ENCODE data around the gene LEP. TPM values are rescaled to one million over a fixed set of nuclear protein-coding genes. Genes with fewer than 3 reads are reported as not detected.

LEP gene
- total RNA-seq (2014; rRNA removed; shearing (Covaris generic)): not detected in 2 replicates

GRCh38 chr7:128240696-128241386, at the start of gene LEP:
LEP (plus strand) TSS chr7:128241278; CDS start chr7:128252019, 10,741 bp downstream.
- H3K27me3 ChIP-seq (ENCODE audit: control insufficient read depth, insufficient read depth, low read length): no peaks in the 10 kb centered on the region
- peak; percentile 39 for DNase-seq

GRCh38 chr7:128192497-128193142, 48.5 kb upstream of the LEP start:
- peak; percentile 66 for DNase-seq
- H3K27me3 ChIP-seq (ENCODE audit: control insufficient read depth, insufficient read depth, low read length): peaks cover 2% of the 10 kb centered on the region
- H3K36me3 ChIP-seq (replicated peaks; ENCODE audit: control insufficient read depth, insufficient read depth, low read length): no peaks in the 10 kb centered on the region
- H3K4me3 ChIP-seq (ENCODE audit: insufficient read depth, low read depth, low read length): peak overlapping the region; percentile 31; the same call in 1 of the 2 replicates

More at GRCh38 chr7:128240696-128241386, at the start of gene LEP:
- Histone ChIP-seq H3K36me3 (replicated peaks; ENCODE audit: control insufficient read depth, insufficient read depth, low read length) (no peaks in the 10 kb centered on the region), H3K4me3 (ENCODE audit: insufficient read depth, low read depth, low read length) (no peak within 1 kb of the TSS)

GRCh38 chr7:128194533-128195282, 46.4 kb upstream of the LEP start:
- H3K27me3 ChIP-seq (ENCODE audit: control insufficient read depth, insufficient read depth, low read length): peaks cover 2% of the 10 kb centered on the region
- H3K36me3 ChIP-seq (replicated peaks; ENCODE audit: control insufficient read depth, insufficient read depth, low read length): no peaks in the 10 kb centered on the region
- DNase-seq: no peak
- H3K4me3 ChIP-seq (ENCODE audit: insufficient read depth, low read depth, low read length): no peak overlapping the region

GRCh38 chr7:128197589-128197988, 43.5 kb upstream of the LEP start:
- Histone ChIP-seq H3K4me3 (ENCODE audit: insufficient read depth, low read depth, low read length) (no peak overlapping the region), H3K36me3 (replicated peaks; ENCODE audit: control insufficient read depth, insufficient read depth, low read length) (no peaks in the 10 kb centered on the region), H3K27me3 (ENCODE audit: control insufficient read depth, insufficient read depth, low read length) (peaks cover 24% of the 10 kb centered on the region)
- no peak for DNase-seq

- H3K27me3 ChIP-seq (ENCODE audit: control insufficient read depth, insufficient read depth, low read length): peaks cover 29% of the 10 kb centered on the region
- no peaks in the 10 kb centered on the region for H3K36me3 ChIP-seq (replicated peaks; ENCODE audit: control insufficient read depth, insufficient read depth, low read length)
- DNase-seq: no peak
- H3K4me3 ChIP-seq (ENCODE audit: insufficient read depth, low read depth, low read length): no peak overlapping the region
Observed at GRCh38 chr7:128197989-128198580, 43.0 kb upstream of the LEP start.

- peaks cover 44% of the 10 kb centered on the region for H3K27me3 ChIP-seq (ENCODE audit: control insufficient read depth, insufficient read depth, low read length)
- peak; percentile 42 for DNase-seq
Observed at GRCh38 chr7:128200376-128200775, 40.7 kb upstream of the LEP start.

GRCh38 chr7:128201067-128201689, 39.9 kb upstream of the LEP start:
- peak overlapping the region; percentile 63 for H3K4me3 ChIP-seq (ENCODE audit: insufficient read depth, low read depth, low read length)
- H3K27me3 ChIP-seq (ENCODE audit: control insufficient read depth, insufficient read depth, low read length): peaks cover 44% of the 10 kb centered on the region
- H3K36me3 ChIP-seq (replicated peaks; ENCODE audit: control insufficient read depth, insufficient read depth, low read length): no peaks in the 10 kb centered on the region
- peak; percentile 99 for DNase-seq

More at GRCh38 chr7:128200376-128200775, 40.7 kb upstream of the LEP start:
- H3K4me3 ChIP-seq (ENCODE audit: insufficient read depth, low read depth, low read length): no peak overlapping the region
- H3K36me3 ChIP-seq (replicated peaks; ENCODE audit: control insufficient read depth, insufficient read depth, low read length): no peaks in the 10 kb centered on the region

GRCh38 chr7:128201690-128202085, 39.4 kb upstream of the LEP start:
- Histone ChIP-seq H3K4me3 (ENCODE audit: insufficient read depth, low read depth, low read length) (peak overlapping the region; percentile 63), H3K27me3 (ENCODE audit: control insufficient read depth, insufficient read depth, low read length) (peaks cover 44% of the 10 kb centered on the region), H3K36me3 (replicated peaks; ENCODE audit: control insufficient read depth, insufficient read depth, low read length) (no peaks in the 10 kb centered on the region)
- peak; percentile 51 for DNase-seq

- Histone ChIP-seq H3K36me3 (replicated peaks; ENCODE audit: control insufficient read depth, insufficient read depth, low read length) (no peaks in the 10 kb centered on the region), H3K4me3 (ENCODE audit: insufficient read depth, low read depth, low read length) (no peak overlapping the region), H3K27me3 (ENCODE audit: control insufficient read depth, insufficient read depth, low read length) (peaks cover 49% of the 10 kb centered on the region)
- peak; percentile 39 for DNase-seq
Observed at GRCh38 chr7:128202287-128202957, 38.7 kb upstream of the LEP start.

- DNase-seq: peak; percentile 35
- Histone ChIP-seq H3K27me3 (ENCODE audit: control insufficient read depth, insufficient read depth, low read length) (peaks cover 53% of the 10 kb centered on the region), H3K4me3 (ENCODE audit: insufficient read depth, low read depth, low read length) (no peak overlapping the region), H3K36me3 (replicated peaks; ENCODE audit: control insufficient read depth, insufficient read depth, low read length) (no peaks in the 10 kb centered on the region)
Observed at GRCh38 chr7:128203047-128203491, 38.0 kb upstream of the LEP start.

- H3K27me3 ChIP-seq (ENCODE audit: control insufficient read depth, insufficient read depth, low read length): peaks cover 54% of the 10 kb centered on the region
- no peaks in the 10 kb centered on the region for H3K36me3 ChIP-seq (replicated peaks; ENCODE audit: control insufficient read depth, insufficient read depth, low read length)
- H3K4me3 ChIP-seq (ENCODE audit: insufficient read depth, low read depth, low read length): no peak overlapping the region
- no peak for DNase-seq
Observed at GRCh38 chr7:128203710-128204214, 37.3 kb upstream of the LEP start.

- H3K27me3 ChIP-seq (ENCODE audit: control insufficient read depth, insufficient read depth, low read length): peaks cover 54% of the 10 kb centered on the region
- DNase-seq: no peak
- no peaks in the 10 kb centered on the region for H3K36me3 ChIP-seq (replicated peaks; ENCODE audit: control insufficient read depth, insufficient read depth, low read length)
- H3K4me3 ChIP-seq (ENCODE audit: insufficient read depth, low read depth, low read length): no peak overlapping the region
Observed at GRCh38 chr7:128204455-128204854, 36.6 kb upstream of the LEP start.

- H3K36me3 ChIP-seq (replicated peaks; ENCODE audit: control insufficient read depth, insufficient read depth, low read length): no peaks in the 10 kb centered on the region
- no peak overlapping the region for H3K4me3 ChIP-seq (ENCODE audit: insufficient read depth, low read depth, low read length)
- DNase-seq: no peak
- peaks cover 55% of the 10 kb centered on the region for H3K27me3 ChIP-seq (ENCODE audit: control insufficient read depth, insufficient read depth, low read length)
Observed at GRCh38 chr7:128205068-128205467, 36.0 kb upstream of the LEP start.
